CD8-positive, alpha-beta memory T cell (primary cell): Measurements from ENCODE around the gene PLP1. TPM values are rescaled to one million over a fixed set of nuclear protein-coding genes. Genes with fewer than 3 reads are reported as not detected.
"Not testable (repeated sequence)": the region's sequence is repeated elsewhere in the genome, so short reads cannot be mapped to it uniquely, and the experiment has no call there.

Source experiments
- CTCF ChIA-PET: fragments of 350-600 bp; sonication (Branson Sonifier 250); formaldehyde crosslinking; loops from one replicate; lab custom pipeline; 2021; ENCODE audit warnings: antibody characterized with exemption; lab: Charles Lee
- POLR2A ChIA-PET: fragments of 350-600 bp; sonication (Branson Sonifier 250); formaldehyde crosslinking; loops from one replicate; lab custom pipeline; 2021; ENCODE audit warnings: antibody characterized with exemption; lab: Charles Lee
- DNase-seq, 5 donors: peaks; one replicate each; pipeline versions ENCODE4 v3.0.0 to v3.0.0-alpha.2; 2020 to 2022; ENCODE audit warnings: mixed read lengths in 1 of 5
- H3K27ac ChIP-seq: one replicate; pipeline ENCODE4 v1.7.0; 2013; ENCODE audit warnings: low read depth, mild to moderate bottlenecking, low read length, moderate library complexity
- H3K27me3 ChIP-seq: 2 replicates; pipeline ENCODE4 v1.7.0; 2013; ENCODE audit warnings: low read length, mild to moderate bottlenecking; ENCODE audit not compliant: insufficient read depth, poor library complexity, severe bottlenecking
- H3K36me3 ChIP-seq: 2 replicates; pipeline ENCODE4 v1.7.0; 2013; ENCODE audit warnings: mild to moderate bottlenecking, low read length, moderate library complexity; ENCODE audit not compliant: insufficient read depth
- H3K4me1 ChIP-seq: 2 replicates; pipeline ENCODE4 v1.7.0; 2013; ENCODE audit warnings: mild to moderate bottlenecking, low read length, moderate library complexity; ENCODE audit not compliant: insufficient read depth
- H3K4me3 ChIP-seq: 2 replicates; pipeline ENCODE4 v1.7.0; 2013; ENCODE audit warnings: mild to moderate bottlenecking, low read length
- H3K9me3 ChIP-seq: 2 replicates; pipeline ENCODE4 v1.7.0; 2013; ENCODE audit warnings: mild to moderate bottlenecking, low read length
- H3K27ac Mint-ChIP-seq, 8 donors: one replicate each; pipeline ENCODE4 v1.8.0; 2020 to 2021; ENCODE audit warnings: mixed read lengths in 8 of 8, mild to moderate bottlenecking in 6 of 8, inconsistent platforms in 3 of 8, moderate library complexity in 3 of 8
- H3K27me3 Mint-ChIP-seq, 2 donors: one replicate each; pipeline ENCODE4 v1.8.0; 2020 to 2021; ENCODE audit warnings: mixed read lengths in 2 of 2, mild to moderate bottlenecking in 1 of 2, moderate library complexity in 1 of 2
- H3K36me3 Mint-ChIP-seq, 3 donors: one replicate each; pipeline ENCODE4 v1.8.0; 2020 to 2021; ENCODE audit warnings: mixed read lengths in 3 of 3, inconsistent platforms in 1 of 3, mild to moderate bottlenecking in 1 of 3
- H3K4me1 Mint-ChIP-seq, 3 donors: one replicate each; pipeline ENCODE4 v1.8.0; 2020 to 2021; ENCODE audit warnings: mixed read lengths in 3 of 3, inconsistent platforms in 1 of 3, mild to moderate bottlenecking in 1 of 3
- H3K4me3 Mint-ChIP-seq, 7 donors: one replicate each; pipeline ENCODE4 v1.8.0; 2020 to 2021; ENCODE audit warnings: mixed read lengths in 7 of 7, mild to moderate bottlenecking in 6 of 7, moderate library complexity in 4 of 7, inconsistent platforms in 2 of 7
- H3K9me3 Mint-ChIP-seq, 5 donors: one replicate each; pipeline ENCODE4 v1.8.0; 2020 to 2022; ENCODE audit warnings: mixed read lengths in 5 of 5, mild to moderate bottlenecking in 3 of 5, moderate library complexity in 2 of 5, inconsistent platforms in 1 of 5
- polyA plus RNA-seq: library from polyadenylated mRNA; unstranded; fragments of 300-500 nt; fragmentation: Illumina TruSeq; gene quantifications from one replicate; pipeline ENCODE4 v1.2.3, GENCODE V29; 2021
- total RNA-seq, 2 experiments: library from RNA; stranded (reverse); gene quantifications; one replicate each; pipeline ENCODE4 v1.2.3, GENCODE V29; 2021

Gene PLP1
- total and polyA plus RNA-seq, 3 experiments from 2014 or later: not detected

GRCh38 chrX:103797691-103798090, 21.1 kb downstream of the PLP1 start:
- H3K27me3 ChIP-seq: no peaks in the 10 kb centered on the region
- no peak for DNase-seq
- no peak overlapping the region for H3K4me3 Mint-ChIP-seq
- no peak overlapping the region for H3K27ac Mint-ChIP-seq
- no peaks in the 10 kb centered on the region for H3K9me3 ChIP-seq
- H3K36me3 ChIP-seq: no peaks in the 10 kb centered on the region
- no peak overlapping the region for H3K4me3 ChIP-seq
- no peak overlapping the region for H3K27ac ChIP-seq
- no peaks in the 10 kb centered on the region for H3K36me3 Mint-ChIP-seq
- H3K9me3 Mint-ChIP-seq: no peaks in the 10 kb centered on the region
- ChIA-PET CTCF (no interaction called here), POLR2A (no interaction called here)
- no peaks in the 10 kb centered on the region for H3K4me1 ChIP-seq
- H3K27me3 Mint-ChIP-seq: peaks cover 2 to 5% of the 10 kb centered on the region in 2 donors
- no peaks in the 10 kb centered on the region for H3K4me1 Mint-ChIP-seq

- Mint-ChIP-seq H3K9me3 (no peaks in the 10 kb centered on the region), H3K36me3 (no peaks in the 10 kb centered on the region), H3K4me3 (no peak overlapping the region), H3K27ac (no peak overlapping the region), H3K4me1 (no peaks in the 10 kb centered on the region), H3K27me3 (peaks cover 0 to 2% of the 10 kb centered on the region in 2 donors)
- H3K9me3 ChIP-seq: no peaks in the 10 kb centered on the region
- H3K27me3 ChIP-seq: no peaks in the 10 kb centered on the region
- ChIA-PET POLR2A (no interaction called here), CTCF (no interaction called here)
- no peaks in the 10 kb centered on the region for H3K4me1 ChIP-seq
- H3K36me3 ChIP-seq: no peaks in the 10 kb centered on the region
- H3K27ac ChIP-seq: no peak overlapping the region
- no peak overlapping the region for H3K4me3 ChIP-seq
- no peak for DNase-seq
Measured at GRCh38 chrX:103800318-103800717, 23.7 kb downstream of the PLP1 start.

GRCh38 chrX:103805860-103806259, 29.2 kb downstream of the PLP1 start:
- H3K27me3 Mint-ChIP-seq: peaks cover 5 to 6% of the 10 kb centered on the region in 2 donors
- CTCF ChIA-PET: no interaction called here

GRCh38 chrX:103806862-103807474, 30.3 kb downstream of the PLP1 start:
- Histone ChIP-seq H3K36me3 (no peaks in the 10 kb centered on the region), H3K27ac (no peak overlapping the region), H3K27me3 (no peaks in the 10 kb centered on the region), H3K4me3 (no peak overlapping the region), H3K4me1 (no peaks in the 10 kb centered on the region), H3K9me3 (no peaks in the 10 kb centered on the region)
- no peaks in the 10 kb centered on the region for H3K36me3 Mint-ChIP-seq
- H3K9me3 Mint-ChIP-seq: no peaks in the 10 kb centered on the region
- DNase-seq: no peak
- H3K27me3 Mint-ChIP-seq: peaks cover 4 to 8% of the 10 kb centered on the region in 2 donors
- no peaks in the 10 kb centered on the region for H3K4me1 Mint-ChIP-seq
- ChIA-PET POLR2A (no interaction called here), CTCF (no interaction called here)
- no peak overlapping the region for H3K27ac Mint-ChIP-seq
- no peak overlapping the region for H3K4me3 Mint-ChIP-seq

More at GRCh38 chrX:103805860-103806259, 29.2 kb downstream of the PLP1 start:
- no peaks in the 10 kb centered on the region for H3K4me1 Mint-ChIP-seq
- no peak overlapping the region for H3K27ac Mint-ChIP-seq
- no peaks in the 10 kb centered on the region for H3K36me3 Mint-ChIP-seq
- no peak for DNase-seq
- Histone ChIP-seq H3K36me3 (no peaks in the 10 kb centered on the region), H3K4me3 (no peak overlapping the region), H3K27ac (no peak overlapping the region), H3K9me3 (no peaks in the 10 kb centered on the region), H3K4me1 (no peaks in the 10 kb centered on the region), H3K27me3 (no peaks in the 10 kb centered on the region)
- H3K9me3 Mint-ChIP-seq: no peaks in the 10 kb centered on the region
- POLR2A ChIA-PET: no interaction called here
- H3K4me3 Mint-ChIP-seq: no peak overlapping the region

GRCh38 chrX:103811858-103812257, 35.2 kb downstream of the PLP1 start:
- H3K36me3 ChIP-seq: no peaks in the 10 kb centered on the region
- H3K4me1 Mint-ChIP-seq: no peaks in the 10 kb centered on the region

GRCh38 chrX:103817101-103817500, 40.5 kb downstream of the PLP1 start:
- H3K27ac ChIP-seq, H3K36me3 Mint-ChIP-seq, H3K27ac Mint-ChIP-seq, DNase-seq, POLR2A ChIA-PET, H3K4me1 Mint-ChIP-seq, H3K4me3 ChIP-seq, H3K4me3 Mint-ChIP-seq, H3K36me3 ChIP-seq, H3K27me3 ChIP-seq, H3K4me1 ChIP-seq, H3K9me3 Mint-ChIP-seq, H3K9me3 ChIP-seq: not testable (repeated sequence)
- H3K27me3 Mint-ChIP-seq: peaks cover 7 to 14% of the 10 kb centered on the region in 2 donors
- CTCF ChIA-PET: interaction anchor here (1.5 kb wide), 1 partner anchor 12 kb away, joined by 3 read pairs; no protein-coding TSS in a partner anchor

More at GRCh38 chrX:103811858-103812257, 35.2 kb downstream of the PLP1 start:
- POLR2A ChIA-PET: no interaction called here
- H3K9me3 ChIP-seq: no peaks in the 10 kb centered on the region
- H3K27me3 Mint-ChIP-seq: peaks cover 10 to 22% of the 10 kb centered on the region in 2 donors
- no peaks in the 10 kb centered on the region for H3K9me3 Mint-ChIP-seq
- no peak for DNase-seq
- no peaks in the 10 kb centered on the region for H3K4me1 ChIP-seq
- no peak overlapping the region for H3K4me3 ChIP-seq
- no peaks in the 10 kb centered on the region for H3K36me3 Mint-ChIP-seq
- no peaks in the 10 kb centered on the region for H3K27me3 ChIP-seq
- H3K27ac ChIP-seq: no peak overlapping the region
- no peak overlapping the region for H3K27ac Mint-ChIP-seq
- CTCF ChIA-PET: no interaction called here
- H3K4me3 Mint-ChIP-seq: no peak overlapping the region

GRCh38 chrX:103817502-103817901, 40.9 kb downstream of the PLP1 start:
- no peak overlapping the region for H3K27ac Mint-ChIP-seq
- POLR2A ChIA-PET: no interaction called here
- H3K9me3 ChIP-seq: no peaks in the 10 kb centered on the region
- H3K27ac ChIP-seq: no peak overlapping the region
- no peaks in the 10 kb centered on the region for H3K4me1 Mint-ChIP-seq
- no peak overlapping the region for H3K4me3 ChIP-seq
- no peaks in the 10 kb centered on the region for H3K36me3 Mint-ChIP-seq
- H3K27me3 ChIP-seq: no peaks in the 10 kb centered on the region
- CTCF ChIA-PET: interaction anchor here (1.5 kb wide), 1 partner anchor 12 kb away, joined by 3 read pairs; no protein-coding TSS in a partner anchor
- H3K4me1 ChIP-seq: no peaks in the 10 kb centered on the region
- no peak overlapping the region for H3K4me3 Mint-ChIP-seq
- H3K9me3 Mint-ChIP-seq: no peaks in the 10 kb centered on the region
- peaks cover 7 to 14% of the 10 kb centered on the region in 2 donors for H3K27me3 Mint-ChIP-seq
- H3K36me3 ChIP-seq: no peaks in the 10 kb centered on the region
- DNase-seq: peak in 3 of 5 donors; percentile 1 to 45 (median 30)

GRCh38 chrX:103818842-103819619, 42.4 kb downstream of the PLP1 start:
- Histone ChIP-seq H3K9me3 (no peaks in the 10 kb centered on the region), H3K4me3 (no peak overlapping the region), H3K36me3 (no peaks in the 10 kb centered on the region), H3K27ac (no peak overlapping the region), H3K4me1 (no peaks in the 10 kb centered on the region), H3K27me3 (no peaks in the 10 kb centered on the region)
- Mint-ChIP-seq H3K27ac (no peak overlapping the region), H3K36me3 (no peaks in the 10 kb centered on the region), H3K27me3 (peaks cover 5 to 8% of the 10 kb centered on the region in 2 donors), H3K9me3 (no peaks in the 10 kb centered on the region), H3K4me3 (no peak overlapping the region), H3K4me1 (no peaks in the 10 kb centered on the region)
- POLR2A ChIA-PET: no interaction called here
- CTCF ChIA-PET: interaction anchor here (1.0 to 1.2 kb wide), 2 partner anchors 12 to 282 kb away, joined by 3 to 4 read pairs; no protein-coding TSS in a partner anchor
- no peak for DNase-seq
